Mesodermal cell (in vitro differentiated cells): ENCODE measurements around the gene PLEKHA7.

ENCODE experiments used
- H3K27ac ChIP-seq: 2 replicates; pipeline ENCODE4 v1.7.0; 2013; ENCODE audit warnings: mild to moderate bottlenecking, low read depth, low read length, moderate library complexity; ENCODE audit not compliant: severe bottlenecking
- H3K36me3 ChIP-seq: 2 replicates; pipeline ENCODE4 v1.7.1; 2013; ENCODE audit warnings: mild to moderate bottlenecking, low read length, moderate library complexity; ENCODE audit not compliant: control insufficient read depth, insufficient read depth
- H3K4me1 ChIP-seq: one replicate; pipeline ENCODE4 v1.7.1; 2013; ENCODE audit warnings: mild to moderate bottlenecking, low read length; ENCODE audit not compliant: insufficient read depth, control insufficient read depth, poor library complexity, severe bottlenecking
- H3K4me3 ChIP-seq: 2 replicates; pipeline ENCODE4 v1.7.0; 2013; ENCODE audit warnings: low read length, control low read depth, mild to moderate bottlenecking; ENCODE audit not compliant: insufficient read depth, poor library complexity, severe bottlenecking; ENCODE audit errors: extremely low read depth
- H3K9me3 ChIP-seq: 2 replicates; pipeline ENCODE4 v1.7.1; 2013; ENCODE audit warnings: mild to moderate bottlenecking, low read length, moderate library complexity; ENCODE audit not compliant: control insufficient read depth
- WGBS, 2 experiments: methylation state at CpG; one replicate each; pipeline ENCODE4 v1.1.5; 2013; ENCODE audit warnings: missing lambda C conversion rate in 2 of 2; ENCODE audit not compliant: insufficient coverage in 2 of 2; 5-methylcytosine and 5-hydroxymethylcytosine counted together

Gene PLEKHA7

DNA sequence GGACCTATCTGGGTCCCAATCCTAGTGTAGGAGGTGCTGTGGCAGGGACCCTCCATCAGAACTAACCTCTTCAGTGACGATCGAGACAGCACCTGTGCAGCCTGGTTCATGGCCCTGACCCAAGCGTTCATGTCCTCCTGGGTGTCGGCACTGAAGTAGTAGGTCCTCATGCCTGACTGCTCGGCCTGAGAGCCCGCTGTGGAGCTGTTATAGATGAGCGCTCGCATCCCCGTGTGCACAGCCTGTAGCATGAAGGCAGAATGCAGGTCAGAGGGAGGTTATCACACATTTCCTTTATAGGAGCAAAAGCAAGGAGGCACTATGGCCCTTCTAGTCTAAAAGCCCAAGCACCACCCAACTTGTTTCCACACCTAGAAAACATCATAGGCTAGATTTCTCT, 172.7 kb downstream of the PLEKHA7 start:
- Histone ChIP-seq H3K9me3 (no peaks in the 10 kb centered on the region), H3K4me1 (no peaks in the 10 kb centered on the region), H3K27ac (no peak overlapping the region), H3K36me3 (peaks cover 14% of the 10 kb centered on the region), H3K4me3 (no peak overlapping the region)
- WGBS, 2 experiments: 86 to 97% methylated on average over 5 to 9 of the region's 9 CpGs

DNA sequence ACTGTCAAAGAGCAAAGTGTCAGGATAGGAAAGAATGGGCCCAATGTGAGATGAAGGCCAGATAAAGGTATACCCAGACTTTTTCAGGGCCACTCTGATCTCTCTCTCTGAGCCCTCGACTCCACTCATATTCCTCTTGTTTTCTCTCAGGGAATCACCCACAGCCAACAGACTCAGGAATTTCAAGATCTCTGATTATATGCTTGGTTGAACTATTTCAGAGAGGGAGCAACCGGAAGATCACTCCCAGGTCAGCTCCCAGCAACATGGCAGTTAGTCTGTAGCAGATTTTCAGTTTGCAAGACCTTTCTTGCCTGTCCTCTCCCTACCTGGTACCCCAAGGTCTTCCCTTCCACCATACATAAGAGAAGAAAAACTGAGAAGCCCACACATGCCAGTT, 173.3 kb downstream of the PLEKHA7 start:
- Histone ChIP-seq H3K27ac (no peak overlapping the region), H3K4me3 (no peak overlapping the region), H3K36me3 (peaks cover 14% of the 10 kb centered on the region), H3K9me3 (no peaks in the 10 kb centered on the region), H3K4me1 (no peaks in the 10 kb centered on the region)
- 100% methylated on average over 1 of the region's 2 CpGs; no CpG with 5 or more reads in 1 of the 2 experiments for WGBS, 2 experiments

DNA sequence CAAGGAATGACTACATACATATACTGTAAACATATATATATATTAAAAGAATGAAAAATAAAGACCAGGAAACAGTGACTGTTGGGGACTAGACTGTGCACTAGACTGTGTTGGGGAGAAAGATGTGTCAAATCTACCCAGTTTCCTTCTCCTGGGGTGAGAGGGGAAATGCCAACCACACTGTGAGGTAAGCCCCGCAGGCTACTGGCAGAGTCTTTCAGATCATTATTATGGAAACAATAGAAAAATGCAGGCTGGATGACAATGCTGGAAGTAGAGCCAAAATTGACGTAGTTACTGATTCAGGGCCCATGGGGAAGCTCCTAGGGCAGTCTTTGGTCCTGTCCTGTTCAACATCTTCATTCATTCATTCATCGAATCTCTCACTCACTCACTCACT, 174.4 kb downstream of the PLEKHA7 start:
- Histone ChIP-seq H3K9me3 (no peaks in the 10 kb centered on the region), H3K4me3 (no peak overlapping the region), H3K4me1 (no peaks in the 10 kb centered on the region), H3K36me3 (peaks cover 14% of the 10 kb centered on the region), H3K27ac (no peak overlapping the region)
- WGBS, 2 experiments: 89% methylated on average over 1 of the region's 3 CpGs; no CpG with 5 or more reads in 1 of the 2 experiments

DNA sequence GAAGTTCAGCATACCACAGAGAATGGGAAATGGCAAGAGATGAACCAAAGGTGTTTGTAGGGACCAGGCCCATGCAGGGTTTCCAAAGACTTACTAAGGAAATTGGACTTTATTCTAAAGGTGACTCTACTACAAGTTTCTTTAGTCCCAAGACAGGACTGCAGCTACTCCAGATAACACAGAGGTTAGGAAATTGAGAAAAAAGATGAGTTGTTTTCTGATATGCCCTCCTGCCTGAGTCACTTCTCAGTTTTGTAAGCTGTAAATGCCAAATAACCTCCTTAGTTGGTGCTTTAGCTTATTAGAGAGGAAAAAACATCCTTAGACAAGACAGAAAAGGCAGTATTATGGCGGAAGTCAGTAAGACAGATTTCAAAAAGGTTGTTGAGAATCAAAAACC, 179.8 kb downstream of the PLEKHA7 start:
- Histone ChIP-seq H3K27ac (no peak overlapping the region), H3K4me1 (peaks cover 2% of the 10 kb centered on the region), H3K36me3 (no peaks in the 10 kb centered on the region), H3K9me3 (no peaks in the 10 kb centered on the region), H3K4me3 (no peak overlapping the region)
- 71 to 100% methylated on average over 1 of the region's 1 CpG for WGBS, 2 experiments

DNA sequence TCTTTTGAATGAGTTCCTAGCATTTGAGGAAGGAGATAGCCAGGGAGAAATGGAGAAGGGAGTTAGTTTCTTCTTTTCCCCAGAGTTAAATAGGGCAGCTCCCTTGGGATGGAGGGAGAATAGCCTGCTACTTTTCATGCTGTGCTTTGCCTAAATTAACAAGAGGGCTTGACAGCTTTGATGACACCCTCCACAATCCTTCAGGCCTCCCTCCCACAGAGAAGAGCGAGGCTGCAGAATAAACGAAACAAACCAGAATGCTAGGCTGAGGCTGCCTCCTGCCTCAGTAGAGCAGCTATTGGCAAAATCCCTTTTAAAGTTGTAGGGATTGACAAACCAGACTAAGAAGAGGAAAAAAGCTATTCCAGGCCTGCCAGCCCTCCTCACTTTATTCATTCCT, 181.2 kb downstream of the PLEKHA7 start:
- no peaks in the 10 kb centered on the region for H3K36me3 ChIP-seq
- 80% methylated on average over 1 of the region's 2 CpGs; no CpG with 5 or more reads in 1 of the 2 experiments for WGBS, 2 experiments
- H3K4me3 ChIP-seq: no peak overlapping the region
- peaks cover 2% of the 10 kb centered on the region for H3K4me1 ChIP-seq
- H3K9me3 ChIP-seq: no peaks in the 10 kb centered on the region
- H3K27ac ChIP-seq: no peak overlapping the region

DNA sequence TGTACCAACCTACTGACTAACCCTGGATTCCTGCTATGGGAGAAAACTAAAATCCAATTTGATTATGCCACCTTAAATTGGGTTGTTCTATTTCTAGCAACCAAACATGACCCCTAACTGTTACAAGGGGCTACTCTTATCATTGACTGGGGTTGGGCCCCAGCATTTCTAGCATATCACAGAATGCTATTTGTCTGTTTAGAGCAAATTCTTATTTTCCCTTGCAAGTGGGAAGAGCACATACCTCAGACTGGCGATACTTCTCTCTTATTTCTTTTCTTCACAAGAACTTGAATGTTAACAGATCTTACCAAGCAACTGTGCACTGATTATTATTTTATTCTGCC, 182.0 kb downstream of the PLEKHA7 start:
- no peaks in the 10 kb centered on the region for H3K9me3 ChIP-seq
- peaks cover 2% of the 10 kb centered on the region for H3K4me1 ChIP-seq
- no peaks in the 10 kb centered on the region for H3K36me3 ChIP-seq
- 86 to 89% methylated on average over 1 of the region's 1 CpG for WGBS, 2 experiments
- H3K27ac ChIP-seq: no peak overlapping the region
- no peak overlapping the region for H3K4me3 ChIP-seq

DNA sequence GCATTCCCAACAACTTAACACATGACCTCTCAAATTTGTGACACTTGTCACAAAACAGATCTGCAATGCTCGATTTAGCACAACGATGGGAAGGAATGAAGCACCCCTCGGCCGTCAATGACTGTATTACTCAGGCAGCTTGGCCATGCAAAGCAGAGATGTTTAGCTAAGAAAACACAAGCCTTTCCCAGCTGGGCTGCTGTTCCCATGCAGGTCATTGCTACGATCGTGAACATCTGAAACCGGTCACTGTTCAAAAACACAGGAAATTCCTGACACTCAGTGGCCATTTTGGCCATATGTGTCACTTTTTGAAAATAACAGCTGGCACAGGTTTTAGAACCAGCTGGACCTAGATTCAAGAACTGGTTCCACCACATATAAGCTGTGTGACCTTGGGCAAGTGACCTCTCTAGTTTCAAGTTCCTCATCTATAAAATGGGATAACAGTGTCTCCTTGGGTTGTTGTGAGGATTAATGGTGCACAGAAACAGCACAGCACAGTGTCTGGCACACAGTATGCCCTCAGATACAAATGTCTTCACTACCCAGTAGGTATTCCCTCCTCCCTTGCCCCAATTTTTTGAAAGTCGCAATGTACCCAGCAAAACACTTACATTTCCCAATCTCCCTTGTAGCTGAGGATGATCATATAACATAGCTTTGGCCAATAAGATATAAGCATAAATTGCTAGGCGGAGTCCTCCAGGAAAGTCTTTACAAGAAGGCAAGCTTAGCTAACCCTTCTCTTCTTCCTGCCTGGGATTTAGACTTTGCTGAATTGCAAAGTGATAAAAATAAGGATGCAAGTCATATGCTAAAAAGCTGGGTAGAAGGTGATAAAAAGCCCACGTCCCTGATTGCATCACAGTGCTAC, 182.7 kb downstream of the PLEKHA7 start:
- H3K27ac ChIP-seq: no peak overlapping the region
- no peaks in the 10 kb centered on the region for H3K36me3 ChIP-seq
- H3K9me3 ChIP-seq: no peaks in the 10 kb centered on the region
- H3K4me1 ChIP-seq: peaks cover 2% of the 10 kb centered on the region
- H3K4me3 ChIP-seq: no peak overlapping the region
- WGBS, 2 experiments: 88 to 95% methylated on average over 8 of the region's 10 CpGs

DNA sequence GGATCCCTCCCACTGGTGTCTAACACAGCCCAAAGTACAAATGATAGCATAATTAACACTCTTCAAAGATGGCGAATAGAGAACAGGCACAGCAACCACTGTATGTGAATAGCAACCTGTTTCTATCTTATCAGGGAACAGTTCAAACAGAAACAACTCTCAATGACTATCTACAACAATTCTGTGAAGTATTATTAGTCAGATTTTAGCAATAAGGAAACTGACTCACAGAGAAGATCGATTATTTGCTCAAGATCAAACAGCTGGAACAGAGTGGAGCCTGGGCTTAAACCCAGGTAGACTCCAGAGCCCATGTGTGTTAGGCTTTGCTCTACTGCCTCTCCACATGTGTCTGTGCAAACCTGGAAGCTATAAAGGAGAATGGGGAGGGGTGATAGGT, 187.1 kb downstream of the PLEKHA7 start:
- Histone ChIP-seq H3K27ac (no peak overlapping the region), H3K4me1 (peaks cover 3% of the 10 kb centered on the region)
- 73 to 100% methylated on average over 2 of the region's 2 CpGs for WGBS, 2 experiments

DNA sequence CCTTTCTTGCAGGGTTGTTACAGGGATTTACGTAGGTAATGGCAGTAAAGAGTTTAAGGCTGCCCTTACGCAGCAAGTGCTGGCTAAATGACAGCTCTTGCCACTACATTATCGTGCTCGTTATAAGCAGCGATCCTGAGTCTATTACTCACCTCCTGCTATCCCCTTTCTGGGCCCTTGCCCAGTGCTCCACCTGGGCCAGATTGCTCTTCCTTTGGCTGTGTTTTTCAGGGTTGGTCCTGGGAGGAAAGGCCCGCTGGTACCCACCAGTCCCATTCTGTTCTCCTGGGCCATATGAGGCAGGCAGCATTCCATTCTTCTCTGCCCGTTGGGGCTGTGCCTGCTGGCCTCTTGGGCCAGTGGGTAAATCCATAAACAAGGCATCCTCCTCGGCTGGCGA, 188.2 kb downstream of the PLEKHA7 start:
- H3K36me3 ChIP-seq: no peaks in the 10 kb centered on the region
- H3K27ac ChIP-seq: no peak overlapping the region
- 93 to 99% methylated on average over 9 of the region's 9 CpGs for WGBS, 2 experiments
- H3K4me3 ChIP-seq: no peak overlapping the region
- peaks cover 9% of the 10 kb centered on the region for H3K4me1 ChIP-seq
- H3K9me3 ChIP-seq: no peaks in the 10 kb centered on the region

More for the DNA sequence above, 187.1 kb downstream of the PLEKHA7 start:
- Histone ChIP-seq H3K36me3 (no peaks in the 10 kb centered on the region), H3K9me3 (no peaks in the 10 kb centered on the region), H3K4me3 (no peak overlapping the region)

DNA sequence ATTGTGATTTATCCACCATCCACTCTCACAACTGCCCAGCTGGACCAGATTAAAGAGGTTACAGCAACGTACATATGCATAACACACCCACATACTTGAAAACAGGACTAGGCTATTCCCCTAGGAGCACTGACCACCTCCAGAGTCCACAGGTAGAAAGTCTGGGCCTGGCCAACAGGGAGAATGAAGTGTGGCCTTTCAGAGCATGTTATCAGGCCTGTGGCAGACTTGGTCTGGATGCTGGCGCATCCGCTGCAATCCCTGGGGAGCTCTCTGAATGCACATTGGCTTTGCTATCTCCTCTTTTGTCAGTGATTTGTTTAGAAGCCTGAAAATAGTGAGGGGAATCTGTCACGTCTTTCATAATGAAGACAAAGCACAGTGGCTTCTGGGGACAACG, 189.1 kb downstream of the PLEKHA7 start:
- Histone ChIP-seq H3K27ac (no peak overlapping the region), H3K4me1 (peaks cover 16% of the 10 kb centered on the region), H3K9me3 (no peaks in the 10 kb centered on the region), H3K4me3 (no peak overlapping the region), H3K36me3 (no peaks in the 10 kb centered on the region)
- 78 to 82% methylated on average over 3 to 4 of the region's 5 CpGs for WGBS, 2 experiments

DNA sequence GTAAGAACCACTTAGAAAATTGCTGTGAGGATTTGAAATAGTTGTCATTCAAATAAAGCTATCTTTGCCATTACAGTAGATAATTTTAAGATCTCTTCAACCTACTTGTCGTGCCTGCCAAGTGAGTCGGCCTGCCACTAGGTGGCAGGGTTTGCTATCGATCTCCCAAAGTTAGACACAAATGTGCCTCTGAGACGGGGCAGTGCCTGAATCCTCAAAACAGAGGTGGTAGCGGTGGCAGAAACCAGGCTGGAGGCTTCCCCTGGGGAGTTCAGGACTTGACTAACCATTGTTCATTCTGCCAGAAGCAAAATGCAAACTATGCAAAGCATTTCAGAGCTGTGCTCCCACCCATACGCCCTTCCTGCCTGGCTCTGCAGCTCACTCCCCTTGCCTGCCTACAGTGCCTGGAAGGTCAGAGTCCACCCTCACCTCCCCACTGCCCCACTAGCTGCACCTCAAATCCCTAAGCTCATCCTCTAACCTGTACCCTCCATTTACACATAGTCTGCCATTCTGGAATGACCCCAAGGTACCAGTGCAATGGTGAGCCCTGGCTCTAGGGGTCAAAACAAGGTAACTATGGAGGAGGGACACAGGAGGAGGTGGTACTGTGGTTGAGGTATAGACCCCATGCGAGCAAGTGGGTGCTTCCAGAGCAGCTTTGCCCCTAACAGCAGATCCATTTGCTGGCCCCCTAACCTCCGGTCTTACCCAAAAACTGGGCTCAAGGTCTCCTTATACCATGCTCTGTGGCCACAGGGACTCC, 193.7 kb downstream of the PLEKHA7 start:
- 16 to 68% methylated on average over 4 to 7 of the region's 8 CpGs for WGBS, 2 experiments
- H3K27ac ChIP-seq: no peak overlapping the region
- H3K4me1 ChIP-seq: peaks cover 22% of the 10 kb centered on the region
- H3K36me3 ChIP-seq: no peaks in the 10 kb centered on the region
- no peaks in the 10 kb centered on the region for H3K9me3 ChIP-seq
- no peak overlapping the region for H3K4me3 ChIP-seq
